Measurements from ENCODE around the gene INTS13.

INTS13 gene

DNA sequence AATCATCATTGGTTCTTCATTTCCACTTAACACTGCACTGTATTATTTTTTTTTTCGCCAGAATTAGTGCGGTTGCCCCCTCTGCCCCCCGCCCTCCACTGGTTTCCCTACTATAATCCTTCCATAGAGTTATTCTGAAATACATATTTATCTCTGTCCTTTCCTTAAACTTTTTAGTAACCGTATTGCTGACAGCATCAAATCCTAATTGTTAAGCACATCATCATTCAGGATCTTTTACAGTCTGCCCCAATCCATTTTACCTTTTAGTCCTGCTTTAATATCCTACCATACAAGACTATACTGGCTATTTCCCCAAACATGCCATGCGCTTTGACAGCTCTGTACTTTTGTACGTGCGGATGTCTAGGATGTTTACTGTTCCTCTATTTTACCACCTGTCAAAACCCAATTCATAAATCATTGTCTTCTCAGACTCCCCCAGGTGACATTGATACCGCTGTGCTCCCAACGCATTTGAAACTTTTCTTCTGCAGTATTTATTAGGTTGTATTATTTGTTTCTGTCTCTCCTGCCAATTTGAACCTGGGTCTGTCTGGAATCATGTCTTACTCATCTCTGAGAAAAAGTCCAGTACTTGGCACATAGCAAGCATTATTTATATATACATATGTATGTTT, 1.5 kb upstream of the INTS13 start:
- Mint-ChIP-seq H3K4me3 (peak overlapping the region; percentile 96 to 98 (median 98)), H3K36me3 (ENCODE audit: low read depth) (peaks cover 21% of the 10 kb centered on the region), H3K4me1 (peaks cover 57% of the 10 kb centered on the region), H3K9me3 (peaks cover 7% of the 10 kb centered on the region), H3K27me3 (ENCODE audit: low read depth) (no peaks in the 10 kb centered on the region), H3K27ac (peak overlapping the region; percentile 100)
- TF ChIP-seq, protein P1, sequence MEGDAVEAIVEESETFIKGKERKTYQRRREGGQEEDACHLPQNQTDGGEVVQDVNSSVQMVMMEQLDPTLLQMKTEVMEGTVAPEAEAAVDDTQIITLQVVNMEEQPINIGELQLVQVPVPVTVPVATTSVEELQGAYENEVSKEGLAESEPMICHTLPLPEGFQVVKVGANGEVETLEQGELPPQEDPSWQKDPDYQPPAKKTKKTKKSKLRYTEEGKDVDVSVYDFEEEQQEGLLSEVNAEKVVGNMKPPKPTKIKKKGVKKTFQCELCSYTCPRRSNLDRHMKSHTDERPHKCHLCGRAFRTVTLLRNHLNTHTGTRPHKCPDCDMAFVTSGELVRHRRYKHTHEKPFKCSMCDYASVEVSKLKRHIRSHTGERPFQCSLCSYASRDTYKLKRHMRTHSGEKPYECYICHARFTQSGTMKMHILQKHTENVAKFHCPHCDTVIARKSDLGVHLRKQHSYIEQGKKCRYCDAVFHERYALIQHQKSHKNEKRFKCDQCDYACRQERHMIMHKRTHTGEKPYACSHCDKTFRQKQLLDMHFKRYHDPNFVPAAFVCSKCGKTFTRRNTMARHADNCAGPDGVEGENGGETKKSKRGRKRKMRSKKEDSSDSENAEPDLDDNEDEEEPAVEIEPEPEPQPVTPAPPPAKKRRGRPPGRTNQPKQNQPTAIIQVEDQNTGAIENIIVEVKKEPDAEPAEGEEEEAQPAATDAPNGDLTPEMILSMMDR (IDR thresholded peaks at IDR 0.05; ENCODE audit: unreplicated experiment in 3 of 3) = no peak

- Mint-ChIP-seq H3K4me1 (peaks cover 57% of the 10 kb centered on the region), H3K36me3 (ENCODE audit: low read depth) (peaks cover 16% of the 10 kb centered on the region), H3K27ac (peak overlapping the region; percentile 100), H3K4me3 (peak overlapping the region; percentile 96 to 98 (median 98)), H3K9me3 (peaks cover 2% of the 10 kb centered on the region), H3K27me3 (ENCODE audit: low read depth) (no peaks in the 10 kb centered on the region)
- TF ChIP-seq, protein P1 (IDR thresholded peaks at IDR 0.05; ENCODE audit: unreplicated experiment in 3 of 3) = no peak
Observed at GRCh38 chr12:26938701-26939062, 901 bp upstream of the INTS13 start.

DNA sequence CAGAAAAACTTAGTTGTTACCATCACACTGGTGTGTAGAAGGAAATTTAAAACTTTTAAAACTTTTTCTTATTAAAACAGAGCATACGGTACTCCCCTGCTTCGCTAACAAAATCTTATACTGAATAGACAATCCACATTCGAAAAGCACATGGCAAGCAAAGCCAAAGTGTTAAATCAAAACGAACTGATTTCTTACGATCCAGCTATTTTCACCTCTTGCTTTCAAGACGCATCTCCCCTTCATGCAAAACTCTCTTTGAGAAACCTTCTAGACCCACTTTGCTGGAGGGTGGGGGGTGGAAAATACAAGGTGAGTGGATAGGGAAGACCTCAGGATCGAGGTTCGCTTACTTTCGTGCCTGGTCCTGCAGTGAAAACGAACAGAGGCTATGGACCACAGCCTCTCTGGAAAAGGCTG, 328 bp downstream of the INTS13 start:
- no peaks in the 10 kb centered on the region for H3K9me3 Mint-ChIP-seq
- peaks cover 18% of the 10 kb centered on the region for H3K36me3 Mint-ChIP-seq (ENCODE audit: low read depth)
- peaks cover 53% of the 10 kb centered on the region for H3K4me1 Mint-ChIP-seq
- H3K4me3 Mint-ChIP-seq = peak overlapping the region; percentile 96 to 98 (median 98)
- TF ChIP-seq, protein P1 (IDR thresholded peaks at IDR 0.05; ENCODE audit: unreplicated experiment in 3 of 3) = no peak
- peak overlapping the region; percentile 100 for H3K27ac Mint-ChIP-seq
- H3K27me3 Mint-ChIP-seq (ENCODE audit: low read depth) = no peaks in the 10 kb centered on the region

GRCh38 chr12:26936559-26937442, 980 bp downstream of the INTS13 start:
- Mint-ChIP-seq H3K27ac (peak overlapping the region; percentile 100), H3K4me1 (peaks cover 52% of the 10 kb centered on the region), H3K4me3 (peak overlapping the region; percentile 96 to 98 (median 98)), H3K27me3 (ENCODE audit: low read depth) (no peaks in the 10 kb centered on the region), H3K9me3 (no peaks in the 10 kb centered on the region), H3K36me3 (ENCODE audit: low read depth) (peaks cover 18% of the 10 kb centered on the region)
- TF ChIP-seq, protein P1 (IDR thresholded peaks at IDR 0.05; ENCODE audit: unreplicated experiment in 3 of 3) = no peak

GRCh38 chr12:26935636-26936378, 2.0 kb downstream of the INTS13 start:
- Mint-ChIP-seq H3K4me1 (peaks cover 47% of the 10 kb centered on the region), H3K4me3 (peak overlapping the region; percentile 96 to 98 (median 98)), H3K9me3 (no peaks in the 10 kb centered on the region), H3K27ac (no peak overlapping the region), H3K27me3 (ENCODE audit: low read depth) (no peaks in the 10 kb centered on the region), H3K36me3 (ENCODE audit: low read depth) (peaks cover 18% of the 10 kb centered on the region)
- TF ChIP-seq, protein P1 (IDR thresholded peaks at IDR 0.05; ENCODE audit: unreplicated experiment in 3 of 3) = no peak
